Small intestine (tissue), 16 donors: ENCODE measurements around the gene REC114. TPM values are rescaled to one million over a fixed set of nuclear protein-coding genes. Genes with fewer than 3 reads are reported as not detected.
"Not testable (repeated sequence)": the region's sequence is repeated elsewhere in the genome, so short reads cannot be mapped to it uniquely, and the experiment has no call there.

Source experiments
- DNase-seq, 2 donors: peaks; one replicate each; pipeline versions ENCODE4 v3.0.0 to v3.0.0-alpha.2; 2013
- FAIRE-seq: peaks from 2 replicates; lab custom pipeline; 2012; peaks lifted over from hg19 to GRCh38; lab: Jason Lieb, UNC
- H3K27ac ChIP-seq, 3 donors: one replicate each; pipeline ENCODE4 v1.5.1; 2013; ENCODE audit warnings: low read length in 2 of 3, mild to moderate bottlenecking in 2 of 3, control low read depth in 1 of 3, inconsistent platforms in 1 of 3, low read depth in 1 of 3, moderate library complexity in 1 of 3
- H3K27me3 ChIP-seq, 3 donors: one replicate each; pipeline ENCODE4 v1.6.1; 2013; ENCODE audit warnings: low read length in 3 of 3, inconsistent platforms in 1 of 3; ENCODE audit not compliant: control insufficient read depth in 3 of 3, insufficient read depth in 3 of 3
- H3K36me3 ChIP-seq, 3 donors: one replicate each; pipeline ENCODE4 v1.6.1; 2013; ENCODE audit warnings: low read length in 3 of 3, inconsistent platforms in 1 of 3, low read depth in 1 of 3, mild to moderate bottlenecking in 1 of 3, moderate library complexity in 1 of 3; ENCODE audit not compliant: control insufficient read depth in 3 of 3, insufficient read depth in 2 of 3
- H3K4me1 ChIP-seq, 3 donors: one replicate each; pipeline ENCODE4 v1.6.1; 2013; ENCODE audit warnings: low read length in 2 of 3, inconsistent platforms in 1 of 3, low read depth in 1 of 3, mild to moderate bottlenecking in 1 of 3, moderate library complexity in 1 of 3; ENCODE audit not compliant: control insufficient read depth in 3 of 3, insufficient read depth in 2 of 3
- H3K4me3 ChIP-seq, 3 donors: one replicate each; pipeline ENCODE4 v1.5.1; 2013; ENCODE audit warnings: low read length in 3 of 3, control low read depth in 1 of 3, inconsistent platforms in 1 of 3, low read depth in 1 of 3, mild to moderate bottlenecking in 1 of 3, moderate library complexity in 1 of 3
- H3K9me3 ChIP-seq, 2 donors: one replicate each; pipeline ENCODE4 v1.6.1; 2013; ENCODE audit warnings: low read depth in 1 of 2, low read length in 1 of 2; ENCODE audit not compliant: control insufficient read depth in 2 of 2, insufficient read depth in 1 of 2
- WGBS, 3 donors: extraction: QIAGEN DNeasy Blood & Tissue Kit; methylation state at CpG; one replicate each; pipeline ENCODE4 v1.1.7; 2013; 5-methylcytosine and 5-hydroxymethylcytosine counted together
- long read RNA-seq, 10 donors: transcript quantifications; one replicate each; lab custom pipeline, GENCODE V29; 2026
- polyA plus RNA-seq, 4 donors: library from polyadenylated mRNA; stranded (reverse) in 3 of 4; unstranded in 1 of 4; fragments of 200-250 nt in 3 of 4; fragments of 120-200 nt in 1 of 4; gene quantifications; one replicate each; pipeline versions ENCODE4 v1.2.1 to v1.2.3, GENCODE V29; 2013
- donor health status: healthy with polysubstance abuse.
- donor health status: control.
- donor health status: control.
- donor health status: Bipolar disorder and iron deficiency.
- donor health status: healthy.

The REC114 gene, protein sequence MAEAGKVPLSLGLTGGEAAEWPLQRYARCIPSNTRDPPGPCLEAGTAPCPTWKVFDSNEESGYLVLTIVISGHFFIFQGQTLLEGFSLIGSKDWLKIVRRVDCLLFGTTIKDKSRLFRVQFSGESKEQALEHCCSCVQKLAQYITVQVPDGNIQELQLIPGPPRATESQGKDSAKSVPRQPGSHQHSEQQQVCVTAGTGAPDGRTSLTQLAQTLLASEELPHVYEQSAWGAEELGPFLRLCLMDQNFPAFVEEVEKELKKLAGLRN
- polyA plus RNA-seq, result under 1 TPM in 1 of 4 donors, not detected in 3; 0.13 TPM
- long read RNA-seq, donor 1, result 0 reads
- long read RNA-seq, donor 2, result 0 reads
- long read RNA-seq, donor 3, result 0 reads
- long read RNA-seq, donor 4, result 0 reads
- long read RNA-seq, donor 5, result 0 reads
- long read RNA-seq, donor 6, partial matches to known transcripts, result 78 of 205 reads
- long read RNA-seq, donor 6, other reads (novel, unspliced or antisense), result 127 of 205 reads
- long read RNA-seq, donor 7, partial matches to known transcripts, result 115 of 270 reads
- long read RNA-seq, donor 7, other reads (novel, unspliced or antisense), result 155 of 270 reads
- long read RNA-seq, donor 8, result 0 reads
- long read RNA-seq, donor 9, result 0 reads
- long read RNA-seq, donor 10, partial matches to known transcripts, result 60 of 184 reads
- long read RNA-seq, donor 10, other reads (novel, unspliced or antisense), result 124 of 184 reads

DNA sequence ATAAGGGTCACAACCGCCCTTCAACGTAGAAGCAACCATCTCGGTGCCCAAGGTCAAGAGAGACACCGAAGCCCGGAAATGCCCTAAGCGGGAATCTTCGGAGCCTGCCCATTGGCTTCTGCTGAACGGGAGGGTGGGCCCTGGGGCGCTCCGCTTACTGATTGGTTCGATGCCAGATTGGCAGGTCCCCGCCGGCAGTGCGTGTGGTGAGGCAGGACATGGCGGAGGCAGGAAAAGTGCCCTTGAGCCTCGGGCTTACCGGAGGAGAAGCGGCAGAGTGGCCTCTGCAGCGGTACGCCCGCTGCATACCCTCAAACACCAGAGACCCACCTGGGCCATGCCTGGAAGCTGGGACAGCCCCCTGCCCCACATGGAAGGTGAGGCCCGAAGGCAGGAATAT, at the start of gene REC114:
Gene REC114, plus strand, starts transcription at position 197 of the 400 bp plus-strand sequence. Its CDS starts 22 bp downstream, at position 219.
- FAIRE-seq (no peak), DNase-seq (no peak)
- H3K36me3 ChIP-seq, result no peaks in the 10 kb centered on the region
- H3K4me1 ChIP-seq, result no peaks in the 10 kb centered on the region
- WGBS, 3 donors, result 88 to 95% (median 93%) methylated on average over 21 to 22 of the region's 22 CpGs
- H3K9me3 ChIP-seq, result no peaks in the 10 kb centered on the region
- H3K4me3 ChIP-seq, result no peak within 1 kb of the TSS
- no peak within 1 kb of the TSS for H3K27ac ChIP-seq
- peaks cover 0 to 3% (median 2%) of the 10 kb centered on the region in 3 donors for H3K27me3 ChIP-seq

DNA sequence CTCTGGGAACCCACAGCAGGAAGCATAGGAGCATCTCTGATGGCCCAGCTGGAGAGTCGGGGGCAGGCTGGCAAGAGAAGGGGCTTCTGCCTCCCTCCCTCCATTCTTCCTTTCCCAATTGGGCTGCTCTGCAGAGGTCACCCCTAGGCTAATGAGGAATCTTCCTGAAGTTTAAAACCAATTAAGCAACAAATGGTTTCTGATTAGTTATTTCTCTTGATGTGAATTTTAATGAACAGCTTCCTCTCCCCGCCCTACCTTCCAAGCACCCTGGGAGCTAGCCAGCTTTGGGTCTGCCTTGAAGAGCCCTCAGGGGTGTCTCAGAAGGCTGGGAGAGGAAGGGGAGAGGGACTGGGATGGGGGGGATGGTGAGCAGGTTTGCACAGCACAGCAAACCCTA, 49.6 kb upstream of the REC114 start:
- Histone ChIP-seq H3K36me3 (no peaks in the 10 kb centered on the region), H3K27ac (no peak overlapping the region), H3K4me3 (no peak overlapping the region), H3K27me3 (no peaks in the 10 kb centered on the region), H3K9me3 (no peaks in the 10 kb centered on the region), H3K4me1 (peaks cover 0 to 28% (median 4%) of the 10 kb centered on the region in 3 donors)
- DNase-seq (no peak), FAIRE-seq (no peak)
- 77 to 88% (median 79%) methylated on average over 2 of the region's 2 CpGs for WGBS, 3 donors

DNA sequence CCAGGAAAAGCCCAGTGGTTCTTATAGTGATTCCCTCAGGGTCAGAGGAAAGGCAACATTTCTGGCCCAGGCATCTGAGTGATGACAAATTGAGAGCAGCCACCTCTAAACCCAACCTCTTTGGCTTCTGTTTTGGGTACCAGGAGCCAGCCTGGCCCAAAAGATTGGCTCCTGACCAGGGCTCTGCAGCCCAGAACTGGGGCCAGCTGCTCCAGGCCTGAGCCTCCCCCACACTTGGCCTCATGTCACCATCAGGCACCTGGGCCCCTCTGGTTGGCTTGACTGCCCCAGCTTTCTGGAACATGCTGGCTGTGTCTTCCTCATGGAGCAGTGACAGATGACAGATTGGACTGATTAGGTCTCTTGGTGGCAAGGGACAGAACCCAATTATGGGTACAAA, 48.2 kb upstream of the REC114 start:
- H3K4me1 ChIP-seq, result peaks cover 0 to 13% (median 4%) of the 10 kb centered on the region in 3 donors
- FAIRE-seq (no peak), DNase-seq (no peak)
- H3K9me3 ChIP-seq, result no peaks in the 10 kb centered on the region
- no peaks in the 10 kb centered on the region for H3K36me3 ChIP-seq
- no peak overlapping the region for H3K27ac ChIP-seq
- H3K27me3 ChIP-seq, result no peaks in the 10 kb centered on the region
- H3K4me3 ChIP-seq, result no peak overlapping the region

DNA sequence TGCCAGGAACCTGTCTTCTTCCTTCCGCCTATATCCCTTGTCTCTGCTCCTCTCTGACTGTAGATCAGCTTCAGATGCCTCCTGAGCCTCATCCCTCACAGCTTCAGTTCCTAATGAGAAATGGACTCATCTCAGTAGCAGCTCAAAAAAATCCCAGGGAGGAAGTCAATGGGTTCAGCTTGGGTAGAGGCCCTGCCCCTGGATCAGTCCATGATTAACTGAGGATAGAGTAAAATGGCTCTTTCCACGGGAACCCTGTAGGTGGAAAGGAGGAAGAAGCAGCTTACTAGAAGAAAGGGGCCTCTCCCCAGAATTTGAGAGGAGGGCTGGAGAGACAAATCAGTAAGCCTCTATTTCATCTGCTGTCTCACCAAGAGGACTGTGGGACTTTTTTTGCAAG, 47.3 kb upstream of the REC114 start:
- Histone ChIP-seq H3K4me1 (peaks cover 0 to 4% (median 0%) of the 10 kb centered on the region in 3 donors), H3K27ac (no peak overlapping the region), H3K36me3 (no peaks in the 10 kb centered on the region), H3K9me3 (no peaks in the 10 kb centered on the region), H3K27me3 (no peaks in the 10 kb centered on the region), H3K4me3 (no peak overlapping the region)
- WGBS, 3 donors, result 81 to 84% (median 83%) methylated on average over 2 of the region's 2 CpGs
- FAIRE-seq, result no peak
- no peak for DNase-seq

DNA sequence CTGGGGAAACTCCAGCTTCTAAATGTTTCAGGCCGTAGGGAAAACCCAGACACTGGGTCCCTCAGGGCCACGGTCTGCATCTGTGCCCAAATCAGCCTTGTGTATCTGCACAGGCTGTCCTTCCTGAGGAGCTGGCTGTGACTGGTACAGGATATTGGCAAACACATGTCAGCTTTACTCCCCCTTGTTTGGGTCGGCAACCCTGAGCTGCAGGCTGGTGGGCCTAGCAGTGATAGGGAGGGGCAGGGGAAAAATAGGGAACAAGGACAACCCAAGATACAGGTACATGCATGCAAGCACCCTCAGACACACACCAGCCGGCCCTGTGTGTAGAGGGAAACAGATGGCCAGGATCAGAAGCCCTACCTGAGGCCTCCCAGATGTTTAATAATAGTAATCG, 45.5 kb upstream of the REC114 start:
- no peak overlapping the region for H3K4me3 ChIP-seq
- no peaks in the 10 kb centered on the region for H3K9me3 ChIP-seq
- WGBS, 3 donors, result 61 to 85% (median 73%) methylated on average over 5 of the region's 5 CpGs
- no peaks in the 10 kb centered on the region for H3K4me1 ChIP-seq
- no peaks in the 10 kb centered on the region for H3K27me3 ChIP-seq
- no peaks in the 10 kb centered on the region for H3K36me3 ChIP-seq
- FAIRE-seq, result no peak
- no peak overlapping the region for H3K27ac ChIP-seq
- no peak for DNase-seq

DNA sequence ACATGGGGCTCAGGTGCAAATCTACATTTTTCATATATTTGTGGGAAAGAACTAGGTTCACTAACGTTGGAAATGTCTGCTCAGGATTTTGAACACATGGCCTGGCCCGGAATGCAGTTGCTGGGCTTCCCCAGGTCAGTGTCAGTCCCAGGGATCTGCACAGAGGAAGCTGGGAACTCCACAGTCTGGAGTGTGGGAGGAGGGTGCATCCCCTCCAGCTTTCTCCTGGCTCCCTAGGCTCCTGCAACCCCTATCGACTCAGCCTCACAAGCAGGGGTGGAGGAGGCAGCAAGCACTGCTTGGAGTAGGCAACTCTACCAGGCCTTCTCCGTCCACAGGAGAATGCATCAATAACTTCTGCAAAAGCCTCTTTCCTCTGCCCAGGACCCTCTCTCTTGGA, 44.1 kb upstream of the REC114 start:
- Histone ChIP-seq H3K9me3 (no peaks in the 10 kb centered on the region), H3K36me3 (no peaks in the 10 kb centered on the region), H3K27ac (no peak overlapping the region), H3K27me3 (no peaks in the 10 kb centered on the region), H3K4me3 (no peak overlapping the region), H3K4me1 (no peaks in the 10 kb centered on the region)
- DNase-seq, result no peak
- FAIRE-seq, result no peak
- WGBS, 3 donors, result 77 to 93% (median 80%) methylated on average over 4 of the region's 4 CpGs

DNA sequence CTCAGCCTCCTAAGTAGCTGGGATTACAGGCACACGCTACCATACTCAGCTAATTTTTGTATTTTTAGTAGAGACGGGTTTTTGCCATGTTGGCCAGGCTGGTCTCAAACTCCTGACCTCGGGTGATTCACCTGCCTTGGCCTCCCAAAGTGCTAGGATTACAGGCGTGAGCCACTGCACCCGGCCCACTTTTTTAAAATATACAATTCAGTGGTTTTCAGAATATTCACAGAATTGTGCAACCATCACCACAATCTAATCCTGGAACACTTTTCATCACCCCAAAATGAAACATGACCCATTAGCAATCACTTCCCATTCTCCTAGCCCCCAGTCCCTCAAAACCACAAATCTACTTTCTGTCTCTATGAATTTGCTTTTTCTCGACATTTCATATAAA, 42.7 kb upstream of the REC114 start:
- H3K4me3 ChIP-seq, H3K4me1 ChIP-seq, H3K27ac ChIP-seq, H3K9me3 ChIP-seq, DNase-seq, H3K36me3 ChIP-seq, H3K27me3 ChIP-seq, FAIRE-seq: not testable (repeated sequence)
- 74 to 79% (median 76%) methylated on average over 6 of the region's 6 CpGs for WGBS, 3 donors

DNA sequence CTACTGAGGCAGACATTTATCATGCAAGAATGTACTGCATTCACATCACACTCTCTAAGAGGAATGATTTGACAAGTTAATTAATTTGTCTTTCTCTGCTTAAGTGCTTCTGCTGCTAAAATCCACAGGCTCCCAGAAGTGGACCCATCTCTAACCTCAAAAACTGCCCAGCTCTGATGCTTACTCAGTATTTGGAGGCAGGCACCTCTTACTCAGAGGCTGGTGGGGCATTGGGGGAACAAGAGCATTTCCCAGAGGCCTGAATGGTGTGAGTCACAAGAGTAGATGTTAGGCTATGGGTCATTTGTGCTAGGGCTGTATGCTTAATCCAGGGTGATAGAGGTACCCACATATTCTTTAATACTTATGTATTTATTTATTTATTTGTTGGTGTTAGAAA, 39.8 kb upstream of the REC114 start:
- H3K9me3 ChIP-seq, result no peaks in the 10 kb centered on the region
- H3K4me1 ChIP-seq, result no peaks in the 10 kb centered on the region
- FAIRE-seq (no peak), DNase-seq (no peak)
- no peaks in the 10 kb centered on the region for H3K36me3 ChIP-seq
- H3K27me3 ChIP-seq, result no peaks in the 10 kb centered on the region
- no peak overlapping the region for H3K4me3 ChIP-seq
- H3K27ac ChIP-seq, result no peak overlapping the region
